GM12878 (cell line): ENCODE measurements around the gene DNAAF1. TPM values are rescaled to one million over a fixed set of nuclear protein-coding genes. Genes with fewer than 3 reads are reported as not detected.

ENCODE experiments used
- ATAC-seq: fragments of 200-7000 bp; cut with Tn5 transposase; 3 replicates; pipeline ENCODE4 v1.9.1; 2020; ENCODE audit warnings: mild to moderate bottlenecking, moderate library complexity
- BruUV-seq: library from RNA; stranded (reverse); fragments of 400-500 nt; replicated peaks from 2 replicates; lab custom pipeline; 2021; lab: Mats Ljungman, UMichigan
- CTCF ChIA-PET: fragments of 300-600 bp; sonication (Branson Sonifier 250); formaldehyde crosslinking; extraction: SDS; loops from one replicate; lab custom pipeline; 2021; ENCODE audit warnings: inconsistent platforms; lab: Yijun Ruan, JAX
- POLR2A ChIA-PET: fragments of 350-600 bp; formaldehyde crosslinking; extraction: SDS; loops from one replicate; lab custom pipeline; 2021; ENCODE audit warnings: inconsistent platforms; lab: Charles Lee
- RAD21 ChIA-PET: fragments of 300-600 bp; sonication (Branson Sonifier 250); formaldehyde crosslinking; loops from one replicate; lab custom pipeline; 2023; ENCODE audit warnings: antibody characterized with exemption; ENCODE audit not compliant: unreplicated experiment; lab: Charles Lee
- SMC1A ChIA-PET: fragments of 300-600 bp; sonication (Branson Sonifier 250); formaldehyde crosslinking; loops from one replicate; lab custom pipeline; 2023; ENCODE audit not compliant: unreplicated experiment, uncharacterized antibody; lab: Charles Lee
- DNase-seq: peaks from one replicate; pipeline ENCODE4 v3.0.0-alpha.2; 2011; ENCODE audit warnings: low read depth, low spot score
- FAIRE-seq: peaks from 3 replicates; lab custom pipeline; 2011; peaks lifted over from hg19 to GRCh38; lab: Jason Lieb, UNC
- H2AFZ ChIP-seq: 2 replicates; pipeline ENCODE4 v1.6.0; 2011; ENCODE audit warnings: low read depth, low read length, control low read depth; ENCODE audit not compliant: control insufficient read depth
- H3K27ac ChIP-seq: 2 replicates; pipeline ENCODE4 v1.5.1; 2011; ENCODE audit warnings: control low read depth; ENCODE audit not compliant: control insufficient read depth, insufficient read depth
- H3K27me3 ChIP-seq, 2 experiments: replicated peaks in 1 of 2; 2 replicates each; pipeline versions ENCODE4 v1.6.0 to v1.6.1; 2011; ENCODE audit warnings: low read length in 1 of 2; ENCODE audit not compliant: control insufficient read depth in 2 of 2, insufficient read depth in 2 of 2
- H3K36me3 ChIP-seq, 2 experiments: 2 replicates each; pipeline ENCODE4 v1.5.1; 2011; ENCODE audit warnings: low read length in 1 of 2; ENCODE audit not compliant: control insufficient read depth in 2 of 2, insufficient read depth in 2 of 2
- H3K4me1 ChIP-seq: 2 replicates; pipeline ENCODE4 v1.6.1; 2011; ENCODE audit warnings: mild to moderate bottlenecking, low read length, moderate library complexity, mixed read lengths; ENCODE audit not compliant: control insufficient read depth, insufficient read depth
- H3K4me2 ChIP-seq: 2 replicates; pipeline ENCODE4 v1.6.0; 2011; ENCODE audit warnings: control low read depth; ENCODE audit not compliant: control insufficient read depth, insufficient read depth
- H3K4me3 ChIP-seq: fragments of 200-600 bp; sonication (generic); 2 replicates; pipeline ENCODE4 v1.5.1; 2016
- H3K79me2 ChIP-seq: 2 replicates; pipeline ENCODE4 v1.6.0; 2011; ENCODE audit warnings: low read length; ENCODE audit not compliant: control insufficient read depth, insufficient read depth
- H3K9ac ChIP-seq: 2 replicates; pipeline ENCODE4 v1.8.0; 2011; ENCODE audit warnings: low read length, control low read depth, mixed read lengths; ENCODE audit not compliant: control insufficient read depth, insufficient read depth
- H3K9me3 ChIP-seq: replicated peaks from 3 replicates; pipeline ENCODE4 v1.5.1; 2011; ENCODE audit warnings: mild to moderate bottlenecking, low read length; ENCODE audit not compliant: control insufficient read depth, insufficient read depth
- H4K20me1 ChIP-seq: 2 replicates; pipeline ENCODE4 v1.6.0; 2011; ENCODE audit not compliant: control insufficient read depth, insufficient read depth
- BHLHE40 ChIP-seq, 2 experiments: fragments of 450-650 bp in 1 of 2; IDR thresholded peaks; 2 replicates each; pipeline ENCODE4 v1.6.1; 2011 to 2017; ENCODE audit warnings: low read depth in 2 of 2, borderline replicate concordance in 1 of 2, improper control_type of control experiment in 1 of 2, low read length in 1 of 2, mild to moderate bottlenecking in 1 of 2
- JUNB ChIP-seq: IDR thresholded peaks from 2 replicates; pipeline ENCODE4 v1.6.1; 2016; ENCODE audit warnings: antibody characterized with exemption, mild to moderate bottlenecking
- RB1 ChIP-seq: fragments of 450-650 bp; formaldehyde crosslinking; IDR thresholded peaks from 2 replicates; pipeline ENCODE4 v1.6.1; 2017; ENCODE audit warnings: mild to moderate bottlenecking, borderline replicate concordance
- RELA ChIP-seq: fragments of 450-650 bp; IDR thresholded peaks from 2 replicates; pipeline ENCODE4 v1.8.0; 2014; ENCODE audit warnings: borderline replicate concordance; ENCODE audit not compliant: partially characterized antibody
- STAT3 ChIP-seq: IDR thresholded peaks from 2 replicates; pipeline ENCODE4 v1.6.1; 2011; ENCODE audit warnings: low read depth, low read length, improper control_type of control experiment
- WGBS: methylation state at CpG from one replicate; pipeline ENCODE4 v1.1.6; 2016; ENCODE audit warnings: low lambda C conversion rate; ENCODE audit not compliant: insufficient replicate concordance, insufficient coverage; ENCODE audit errors: missing lambda C conversion rate; 5-methylcytosine and 5-hydroxymethylcytosine counted together
- in situ Hi-C: fragments of 300-500 bp; cut with MboI; formaldehyde crosslinking; loops from 9 replicates; pipeline ENCODE4 v1.14.3; 2018; ENCODE audit warnings: mixed read lengths
- intact Hi-C: fragments of 100-400 bp; cut with micrococcal nuclease; formaldehyde crosslinking; loops from one replicate; pipeline ENCODE4 v1.14.2; 2022; ENCODE audit not compliant: unreplicated experiment
- polyA plus RNA-seq, 11 experiments: library from polyadenylated mRNA; depleted of rRNA in 4 of 11; unstranded in 6 of 11; stranded (reverse) in 5 of 11; fragments of >200 nt; fragmentation: Nextera tagmentation in 4 of 11; fragmentation: Illumina TruSeq in 1 of 11; extraction: Ambion mirVana in 4 of 11; extraction: Trizol in 1 of 11; gene quantifications; 1 replicate in 1 of 11; 2 replicates in 10 of 11; pipeline versions ENCODE4 v1.2.1 to v1.2.3, GENCODE V29; 2011 to 2016; ENCODE audit warnings: inconsistent platforms in 2 of 11, missing spikeins in 2 of 11, low read depth in 1 of 11
- total RNA-seq, 4 experiments: library from RNA; depleted of rRNA in 3 of 4; stranded (reverse); fragments of >200 nt in 3 of 4; fragmentation: Illumina TruSeq in 1 of 4; extraction: Trizol in 1 of 4; gene quantifications; 2 replicates each; pipeline versions ENCODE4 v1.2.1 to v1.2.3, GENCODE V29; 2013 to 2021
- TF ChIP-seq, protein P1 (sequence below): fragments of 450-650 bp; IDR thresholded peaks from 2 replicates; pipeline ENCODE4 v1.6.1; 2017; ENCODE audit warnings: mild to moderate bottlenecking

The DNAAF1 gene
- total and polyA plus RNA-seq, 10 of the 15 experiments (the other 5 are each of a cell fraction or from before 2014, with no cell fraction given) = 0.02 to 0.76 (median 0.08) TPM; not detected in 6

DNA sequence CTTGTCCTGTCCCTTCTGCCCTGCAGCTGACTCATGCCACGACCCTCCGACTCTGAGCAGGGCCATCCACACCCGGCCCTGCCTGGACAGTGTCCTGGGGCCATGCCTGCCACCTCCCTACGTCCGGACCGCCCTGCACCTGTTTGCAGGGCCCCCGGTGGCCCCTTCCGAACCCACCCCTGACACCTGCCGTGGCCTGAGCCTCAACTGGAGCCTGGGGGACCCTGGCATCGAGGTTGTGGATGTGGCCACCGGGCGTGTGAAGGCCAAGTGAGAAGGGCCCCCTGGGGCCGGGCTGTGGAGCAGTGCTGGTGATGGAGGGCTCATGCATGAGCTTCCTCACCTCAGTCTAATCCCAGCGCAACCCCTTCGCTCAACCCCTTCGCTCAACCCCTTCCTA is 51.0 kb downstream of the DNAAF1 start (continued):
- TF ChIP-seq, protein P1, sequence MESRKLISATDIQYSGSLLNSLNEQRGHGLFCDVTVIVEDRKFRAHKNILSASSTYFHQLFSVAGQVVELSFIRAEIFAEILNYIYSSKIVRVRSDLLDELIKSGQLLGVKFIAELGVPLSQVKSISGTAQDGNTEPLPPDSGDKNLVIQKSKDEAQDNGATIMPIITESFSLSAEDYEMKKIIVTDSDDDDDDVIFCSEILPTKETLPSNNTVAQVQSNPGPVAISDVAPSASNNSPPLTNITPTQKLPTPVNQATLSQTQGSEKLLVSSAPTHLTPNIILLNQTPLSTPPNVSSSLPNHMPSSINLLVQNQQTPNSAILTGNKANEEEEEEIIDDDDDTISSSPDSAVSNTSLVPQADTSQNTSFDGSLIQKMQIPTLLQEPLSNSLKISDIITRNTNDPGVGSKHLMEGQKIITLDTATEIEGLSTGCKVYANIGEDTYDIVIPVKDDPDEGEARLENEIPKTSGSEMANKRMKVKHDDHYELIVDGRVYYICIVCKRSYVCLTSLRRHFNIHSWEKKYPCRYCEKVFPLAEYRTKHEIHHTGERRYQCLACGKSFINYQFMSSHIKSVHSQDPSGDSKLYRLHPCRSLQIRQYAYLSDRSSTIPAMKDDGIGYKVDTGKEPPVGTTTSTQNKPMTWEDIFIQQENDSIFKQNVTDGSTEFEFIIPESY = no peak
- TF ChIP-seq RELA (no peak), STAT3 (no peak), JUNB (no peak)
- TF ChIP-seq, all 136 proteins: peak for 0

DNA sequence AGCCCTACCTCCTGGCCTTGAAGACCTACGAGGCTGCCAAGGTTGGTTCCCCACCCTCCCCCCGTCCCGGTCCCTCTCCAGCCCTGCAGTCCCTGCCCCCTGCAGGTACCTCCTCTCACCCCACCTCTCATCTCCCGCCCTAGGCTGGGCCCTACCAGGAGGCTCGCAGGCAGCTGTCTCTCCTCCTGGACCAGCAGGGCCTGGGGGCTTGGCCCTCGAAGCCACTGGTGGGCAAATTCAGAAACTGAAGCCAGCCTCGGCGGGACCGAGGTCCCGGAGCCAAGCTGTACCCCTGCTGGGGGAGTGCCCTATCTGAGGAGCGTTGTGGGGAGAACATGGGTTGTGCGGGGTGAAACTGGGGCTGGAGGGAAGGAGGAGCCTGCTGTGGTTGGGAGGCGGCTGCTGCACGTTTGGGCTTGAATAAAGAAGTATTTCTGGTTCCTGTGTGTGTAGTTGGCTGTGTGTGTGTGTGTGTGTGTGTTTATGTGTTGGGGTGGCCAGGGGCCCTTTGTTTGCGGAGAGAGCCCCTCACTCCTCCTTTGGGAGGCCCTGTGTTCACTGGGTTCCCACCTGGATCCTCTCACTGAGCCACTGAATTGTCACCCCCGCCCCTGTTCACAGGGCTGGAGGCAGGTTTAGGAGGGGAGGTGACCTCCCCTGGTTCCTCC is 51.8 kb downstream of the DNAAF1 start:
- H3K9me3 ChIP-seq = no peaks in the 10 kb centered on the region
- H3K4me3 ChIP-seq = no peak overlapping the region
- no TSS peak for BruUV-seq
- no peaks in the 10 kb centered on the region for H4K20me1 ChIP-seq
- 0 out of 4 replicates have a peak, but pooled peaks of 1 of the 2 experiments have one; percentile 12 for TF ChIP-seq BHLHE40 (IDR thresholded peaks at IDR 0.05; ENCODE audit: borderline replicate concordance in 1 of 2, low read depth in 2 of 2, low read length in 1 of 2)
- no peak for TF ChIP-seq RB1
- TF ChIP-seq, all 136 proteins: peak for 1
- SMC1A ChIA-PET = no interaction called here
- Histone ChIP-seq H3K4me2 (no peak overlapping the region), H2AFZ (no peak overlapping the region), H3K27me3 (0 out of 4 replicates have a peak, but pooled peaks cover 0 to 2% of the 10 kb centered on the region in 2 experiments), H3K79me2 (no peaks in the 10 kb centered on the region), H3K9ac (no peak overlapping the region), H3K4me1 (no peaks in the 10 kb centered on the region), H3K36me3 (no peaks in the 10 kb centered on the region), H3K27ac (no peak overlapping the region)
- DNase-seq = no peak
- POLR2A ChIA-PET = no interaction called here
- no peak for FAIRE-seq
- RAD21 ChIA-PET = no interaction called here
- in situ Hi-C loops = no loop called here
- CTCF ChIA-PET = no interaction called here
- 26% methylated on average over 12 of the region's 16 CpGs for WGBS
- ATAC-seq = peak; percentile 41
- intact Hi-C loops = no loop called here
